GM04504 (cell line): Measurements from ENCODE around the gene LGR6.
A peak's percentile ranks its signal among the peaks of the same experiment; 100 is the strongest.
"Not testable (repeated sequence)": the region's sequence is repeated elsewhere in the genome, so short reads cannot be mapped to it uniquely, and the experiment has no call there.

ENCODE experiments used
- DNase-seq: peaks from one replicate; pipeline ENCODE4 v3.0.0-alpha.2; 2012; ENCODE audit warnings: low read depth

Gene LGR6

DNA sequence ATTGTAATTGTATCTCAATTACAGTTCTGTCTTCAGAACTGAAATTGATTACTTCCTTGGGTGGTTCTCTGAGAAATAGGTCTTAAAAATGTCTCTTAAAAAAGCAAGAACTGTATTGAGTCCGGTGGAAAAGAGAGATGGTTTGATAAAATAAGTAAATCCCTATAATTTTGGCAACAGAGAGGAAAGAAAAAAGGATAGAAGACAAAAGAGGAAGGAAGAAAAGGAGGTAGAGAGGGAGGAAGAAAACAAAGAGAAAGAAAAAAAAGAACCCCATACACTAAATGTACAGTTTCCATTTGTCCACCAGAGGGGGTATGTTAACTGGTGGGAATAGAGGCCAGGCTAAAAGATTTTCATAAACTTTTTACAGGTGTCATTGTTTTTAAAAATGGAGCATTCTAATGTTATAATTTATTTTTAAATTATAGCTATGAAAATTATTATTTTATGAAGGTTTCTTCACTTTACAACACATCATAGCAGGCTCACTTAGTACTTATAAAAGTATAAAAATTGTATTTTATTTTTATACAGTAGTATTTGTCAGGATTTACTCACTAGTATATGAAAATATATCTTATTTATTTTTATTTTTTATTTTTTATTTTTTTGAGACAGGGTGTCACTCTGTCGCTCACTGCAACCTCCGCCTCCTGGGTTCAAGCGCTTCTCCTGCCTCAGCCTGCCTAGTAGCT is 150.2 kb downstream of the LGR6 start:
- no peak for DNase-seq

GRCh38 chr1:202348005-202348508 is 154.5 kb downstream of the LGR6 start:
- DNase-seq: no peak

DNA sequence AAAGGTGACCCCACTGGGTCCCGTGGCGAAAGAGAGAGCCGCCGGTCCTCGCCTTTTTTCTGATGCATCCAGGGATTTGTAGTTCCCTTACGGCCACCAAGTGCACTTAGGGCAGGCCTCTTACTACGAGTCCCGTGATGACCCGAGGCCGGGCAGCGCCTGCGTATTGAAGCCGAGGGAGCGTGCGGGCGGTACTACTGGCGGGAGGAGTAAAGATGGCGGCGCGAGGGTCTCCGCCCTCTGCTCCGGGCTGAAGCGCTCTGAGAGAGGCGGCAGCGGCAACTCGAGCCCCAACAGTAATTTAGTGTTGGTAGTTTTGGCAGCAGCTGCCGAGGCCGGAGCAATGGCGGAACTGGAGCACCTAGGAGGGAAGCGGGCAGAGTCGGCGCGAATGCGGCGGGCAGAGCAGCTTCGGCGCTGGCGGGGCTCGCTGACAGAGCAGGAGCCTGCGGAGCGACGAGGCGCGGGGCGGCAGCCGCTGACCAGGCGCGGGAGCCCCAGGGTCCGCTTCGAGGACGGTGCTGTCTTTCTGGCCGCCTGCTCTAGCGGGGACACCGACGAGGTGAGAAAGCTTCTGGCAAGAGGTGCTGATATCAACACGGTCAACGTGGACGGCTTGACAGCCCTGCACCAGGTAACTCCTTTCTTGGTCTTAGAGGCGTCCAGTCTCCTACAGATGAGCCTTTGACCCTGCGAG is 155.1 kb downstream of the LGR6 start, which contains the start of gene PPP1R12B:
Gene PPP1R12B, plus strand, starts transcription at position 191 of the 697 bp plus-strand sequence. Its CDS starts 153 bp downstream, at position 344.
- peak; percentile 99 for DNase-seq

DNA sequence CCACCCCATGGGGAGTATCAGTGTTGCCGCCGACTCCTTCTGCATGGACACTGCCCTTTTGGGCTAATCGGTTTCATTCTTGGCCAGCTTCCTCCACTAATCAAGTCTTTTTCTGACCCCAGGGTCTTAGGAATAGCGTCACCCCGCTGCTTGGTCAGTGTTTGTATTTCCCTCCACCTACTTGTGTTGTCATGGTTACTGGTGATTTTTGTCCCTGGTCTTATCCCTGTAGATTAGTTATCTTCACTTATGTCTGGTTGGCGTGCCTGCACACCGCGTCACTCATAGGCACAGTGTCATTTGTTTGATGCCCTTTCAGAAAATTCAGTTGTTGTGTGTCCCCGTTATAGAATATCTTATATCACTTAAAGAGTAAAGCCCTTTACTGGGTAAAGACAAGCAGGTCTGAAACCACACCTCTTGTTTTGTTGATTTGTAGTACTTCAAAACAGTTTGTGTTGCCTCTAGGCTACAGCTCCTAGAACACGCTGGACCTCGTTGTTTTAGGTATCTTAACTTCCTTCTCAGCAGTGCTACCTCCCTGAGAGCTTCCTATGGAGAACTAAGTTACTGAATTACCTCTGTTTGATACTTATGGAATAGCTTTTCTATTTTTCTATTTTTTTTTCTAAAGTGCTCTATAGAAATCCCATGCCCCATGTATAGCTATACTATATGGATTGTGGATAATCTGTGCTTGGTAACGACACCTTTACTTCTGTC is 155.8 kb downstream of the LGR6 start:
- peak; percentile 27 for DNase-seq

DNA sequence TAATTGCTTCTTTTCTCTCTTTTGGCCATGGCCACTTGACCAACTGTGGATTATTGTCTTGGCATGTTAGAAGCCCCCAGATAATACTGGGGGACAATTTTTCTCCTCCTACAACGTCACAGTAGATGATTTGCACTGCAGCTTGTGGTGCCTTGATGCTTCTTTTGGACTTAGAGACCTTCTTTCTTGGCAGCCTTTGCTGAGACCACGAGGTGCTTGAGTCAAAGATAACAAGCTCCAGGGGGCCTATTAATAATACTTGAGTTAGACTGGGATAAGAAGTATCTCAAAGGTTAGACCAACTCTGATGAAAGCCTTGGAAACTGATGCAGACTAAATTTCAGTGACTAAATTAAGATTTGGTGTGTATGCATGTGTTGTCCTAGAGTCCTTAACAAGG is 158.1 kb downstream of the LGR6 start:
- DNase-seq: no peak

GRCh38 chr1:202352583-202353197 is 159.1 kb downstream of the LGR6 start:
- not testable (repeated sequence) for DNase-seq

GRCh38 chr1:202355944-202356553 is 162.4 kb downstream of the LGR6 start:
- DNase-seq: no peak

DNA sequence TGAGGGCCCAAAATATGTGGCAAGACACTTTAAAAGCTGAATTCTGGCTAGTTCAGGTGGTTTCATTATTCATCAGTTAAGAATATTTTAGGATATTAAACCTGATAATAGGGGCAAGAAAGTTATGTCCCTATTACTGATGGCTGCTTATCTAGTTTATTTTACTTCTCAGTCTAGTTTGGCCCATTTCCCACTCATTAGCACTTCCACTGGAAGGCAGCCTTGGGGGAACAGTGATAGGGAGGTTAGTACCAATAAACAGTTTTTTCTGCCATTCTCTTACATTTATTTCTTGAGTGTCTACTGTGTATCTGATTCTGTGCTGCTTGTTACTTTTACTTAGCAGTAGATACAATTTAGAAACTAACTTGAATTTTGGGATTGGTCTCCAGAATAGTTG is 163.9 kb downstream of the LGR6 start:
- DNase-seq: no peak

DNA sequence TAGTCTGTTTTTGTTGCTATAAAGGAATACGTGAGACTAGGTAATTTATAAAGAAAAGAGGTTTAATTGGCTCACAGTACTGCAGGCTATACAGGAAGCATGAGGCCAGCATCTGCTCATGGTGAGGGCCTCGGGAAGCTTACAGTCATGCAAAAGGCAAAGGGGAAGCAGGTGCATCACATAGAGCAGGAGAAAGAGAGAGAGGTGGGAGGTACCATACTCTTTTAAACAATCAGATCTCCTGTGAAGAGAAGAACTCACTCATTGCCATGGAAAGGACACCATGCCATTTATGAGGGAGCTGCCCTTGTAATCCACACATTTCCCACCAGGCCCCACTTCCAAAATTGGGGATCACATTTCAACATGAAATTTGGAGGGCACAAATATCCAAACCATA is 167.6 kb downstream of the LGR6 start:
- no peak for DNase-seq

DNA sequence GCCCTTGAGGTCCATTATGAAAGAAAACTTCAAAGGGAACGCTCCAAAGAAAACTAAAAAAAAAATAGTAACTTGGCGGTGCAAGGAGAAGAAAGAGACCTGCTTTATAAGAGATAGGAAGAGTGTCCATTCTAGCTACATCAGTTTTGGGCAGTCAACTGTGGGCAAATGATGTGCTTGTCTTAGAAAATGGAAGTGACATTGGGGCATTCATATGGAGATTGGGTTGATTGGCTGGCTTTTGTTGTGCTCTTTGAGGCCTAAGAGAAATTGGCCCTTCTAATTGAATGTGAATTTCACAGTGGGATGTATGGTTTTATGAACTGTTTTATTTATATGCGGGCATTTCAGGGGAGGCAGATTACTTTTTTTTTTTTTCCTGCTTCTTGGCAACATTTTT is 168.1 kb downstream of the LGR6 start:
- no peak for DNase-seq

GRCh38 chr1:202362212-202362611 is 168.6 kb downstream of the LGR6 start:
- no peak for DNase-seq

GRCh38 chr1:202365092-202365815 is 171.7 kb downstream of the LGR6 start:
- DNase-seq: peak; percentile 39

DNA sequence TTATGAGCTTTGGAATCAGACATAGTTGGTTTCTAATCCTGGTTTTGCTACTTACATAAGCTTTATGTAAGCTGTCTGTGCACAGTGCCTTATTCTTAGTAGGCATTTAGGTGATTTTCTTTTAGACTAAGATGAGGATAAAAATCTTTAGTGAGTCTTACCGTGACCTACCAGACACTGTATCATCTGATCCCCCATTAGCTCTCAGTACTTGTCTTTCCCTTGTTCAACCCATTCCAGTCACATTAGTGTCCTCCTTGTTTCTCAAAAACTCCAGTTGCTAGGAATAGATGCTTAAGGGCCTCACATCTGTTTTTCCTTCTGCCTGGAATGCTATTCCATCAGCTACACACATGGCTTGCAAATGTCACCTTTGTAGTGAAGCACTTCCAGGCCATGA is 173.7 kb downstream of the LGR6 start:
- DNase-seq: peak; percentile 74
